ENCODE measurements around the gene OR10A3.

Gene OR10A3

DNA sequence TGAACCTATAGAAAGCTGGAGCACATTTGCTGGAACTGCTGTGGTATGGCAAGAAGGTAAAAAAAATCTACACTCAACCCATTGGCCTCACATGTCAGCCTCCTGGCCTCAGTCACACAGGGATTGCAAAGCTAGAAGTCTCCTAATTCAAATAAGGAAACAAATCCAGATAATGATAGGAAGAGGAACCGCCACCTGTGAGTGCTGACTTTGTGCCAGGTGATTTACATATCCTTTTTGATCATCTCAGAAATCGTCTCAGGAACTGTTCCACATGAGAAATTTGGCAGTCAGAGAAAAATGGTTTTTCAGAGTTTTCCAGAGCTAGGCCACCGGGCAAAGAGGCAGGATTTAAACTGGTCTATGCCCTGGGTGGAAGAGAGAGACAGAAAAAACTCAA, 22.8 kb upstream of the OR10A3 start:
- no peak overlapping the region for H3K27ac ChIP-seq (ENCODE audit: low read length, poor library complexity, severe bottlenecking)
- no peak overlapping the region for H2AFZ ChIP-seq (ENCODE audit: low read depth, low read length)
- H3K18ac ChIP-seq (ENCODE audit: low read depth in 1 of 2, low read length in 2 of 2): no peak overlapping the region
- H3K14ac ChIP-seq (ENCODE audit: low read length in 2 of 2): no peak overlapping the region
- no peak for DNase-seq
- peaks cover 3% of the 10 kb centered on the region for H3K4me1 ChIP-seq (ENCODE audit: control insufficient read depth, insufficient read depth, low read depth, low read length)
- WGBS: 94% methylated on average over 3 of the region's 3 CpGs
- H4K8ac ChIP-seq (ENCODE audit: low read length): no peak overlapping the region
- H2AK5ac ChIP-seq (ENCODE audit: low read length, severe bottlenecking): no peak overlapping the region
- no peak overlapping the region for H2BK120ac ChIP-seq (ENCODE audit: low read depth, low read length)
- no peaks in the 10 kb centered on the region for H3K79me1 ChIP-seq (replicated peaks; ENCODE audit: low read length, poor library complexity, severe bottlenecking)
- no peak overlapping the region for H3K23ac ChIP-seq (ENCODE audit: low read length in 2 of 2)
- no peak overlapping the region for H4K91ac ChIP-seq (ENCODE audit: low read length)
- H2BK12ac ChIP-seq (ENCODE audit: low read length in 2 of 2): no peak overlapping the region
- H3K4ac ChIP-seq (ENCODE audit: low read depth in 1 of 2, low read length in 2 of 2): no peak overlapping the region
- peak overlapping the region; percentile 82 for H3K9ac ChIP-seq (ENCODE audit: low read length)
- H3K4me2 ChIP-seq (ENCODE audit: low read length, poor library complexity, severe bottlenecking): no peak overlapping the region
- peaks cover 0 to 5% of the 10 kb centered on the region in 2 experiments for H3K27me3 ChIP-seq (ENCODE audit: control insufficient read depth in 1 of 2, insufficient read depth in 1 of 2, low read length in 2 of 2)
- no peak overlapping the region for H3K4me3 ChIP-seq (ENCODE audit: insufficient read depth in 1 of 2, low read depth in 1 of 2, low read length in 2 of 2)
- H3K9me3 ChIP-seq (ENCODE audit: control insufficient read depth, low read length): no peaks in the 10 kb centered on the region
- H3K36me3 ChIP-seq (ENCODE audit: control insufficient read depth in 1 of 2, insufficient read depth in 2 of 2, low read depth in 1 of 2, low read length in 2 of 2): no peaks in the 10 kb centered on the region
- no peak overlapping the region for H2BK5ac ChIP-seq (ENCODE audit: low read depth, low read length, poor library complexity, severe bottlenecking)
- H2BK15ac ChIP-seq (ENCODE audit: low read depth, poor library complexity, severe bottlenecking): no peak overlapping the region

DNA sequence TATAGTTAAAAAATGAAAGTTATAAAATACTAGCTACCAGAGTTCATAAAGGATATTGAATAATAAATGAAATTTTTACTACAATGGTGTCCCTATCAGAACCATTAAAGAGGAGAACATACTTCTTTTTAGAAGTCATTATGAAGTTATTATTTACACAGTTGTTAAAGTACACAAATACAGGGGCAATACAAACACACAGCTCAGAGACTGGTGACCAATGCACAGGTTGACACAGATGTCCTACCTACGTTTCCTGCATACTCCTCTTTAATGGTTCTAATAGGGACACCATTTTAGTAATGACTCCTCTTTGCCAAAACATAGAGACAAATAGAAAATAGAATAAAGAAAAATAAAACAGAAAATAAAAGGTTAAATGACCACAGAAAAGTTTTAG, 13.7 kb upstream of the OR10A3 start:
- no peak overlapping the region for H4K8ac ChIP-seq (ENCODE audit: low read length)
- H4K91ac ChIP-seq (ENCODE audit: low read length): no peak overlapping the region
- no peak overlapping the region for H3K4me3 ChIP-seq (ENCODE audit: insufficient read depth in 1 of 2, low read depth in 1 of 2, low read length in 2 of 2)
- H2BK12ac ChIP-seq (ENCODE audit: low read length in 2 of 2): no peak overlapping the region
- H3K27me3 ChIP-seq (ENCODE audit: control insufficient read depth in 1 of 2, insufficient read depth in 1 of 2, low read length in 2 of 2): no peaks in the 10 kb centered on the region
- no peaks in the 10 kb centered on the region for H3K4me1 ChIP-seq (ENCODE audit: control insufficient read depth, insufficient read depth, low read depth, low read length)
- whole genome bisulfite sequencing: no CpG with 5 or more reads among the region's 1 CpG
- no peak for DNase-seq
- H2BK5ac ChIP-seq (ENCODE audit: low read depth, low read length, poor library complexity, severe bottlenecking): no peak overlapping the region
- H2AFZ ChIP-seq (ENCODE audit: low read depth, low read length): no peak overlapping the region
- H3K4ac ChIP-seq (ENCODE audit: low read depth in 1 of 2, low read length in 2 of 2): no peak overlapping the region
- no peak overlapping the region for H2AK5ac ChIP-seq (ENCODE audit: low read length, severe bottlenecking)
- no peak overlapping the region for H3K9ac ChIP-seq (ENCODE audit: low read length)
- H3K9me3 ChIP-seq (ENCODE audit: control insufficient read depth, low read length): no peaks in the 10 kb centered on the region
- no peaks in the 10 kb centered on the region for H3K79me1 ChIP-seq (replicated peaks; ENCODE audit: low read length, poor library complexity, severe bottlenecking)
- H3K23ac ChIP-seq (ENCODE audit: low read length in 2 of 2): no peak overlapping the region
- no peak overlapping the region for H3K27ac ChIP-seq (ENCODE audit: low read length, poor library complexity, severe bottlenecking)
- no peak overlapping the region for H2BK15ac ChIP-seq (ENCODE audit: low read depth, poor library complexity, severe bottlenecking)
- no peaks in the 10 kb centered on the region for H3K36me3 ChIP-seq (ENCODE audit: control insufficient read depth in 1 of 2, insufficient read depth in 2 of 2, low read depth in 1 of 2, low read length in 2 of 2)
- no peak overlapping the region for H3K18ac ChIP-seq (ENCODE audit: low read depth in 1 of 2, low read length in 2 of 2)
- no peak overlapping the region for H3K14ac ChIP-seq (ENCODE audit: low read length in 2 of 2)
- H3K4me2 ChIP-seq (ENCODE audit: low read length, poor library complexity, severe bottlenecking): no peak overlapping the region
- no peak overlapping the region for H2BK120ac ChIP-seq (ENCODE audit: low read depth, low read length)

GRCh38 chr11:7949934-7950333, 8.4 kb upstream of the OR10A3 start:
- Histone ChIP-seq H3K36me3 (ENCODE audit: control insufficient read depth in 1 of 2, insufficient read depth in 2 of 2, low read depth in 1 of 2, low read length in 2 of 2) (no peaks in the 10 kb centered on the region), H3K14ac (ENCODE audit: low read length in 2 of 2) (no peak overlapping the region), H4K91ac (ENCODE audit: low read length) (no peak overlapping the region), H4K8ac (ENCODE audit: low read length) (no peak overlapping the region), H2AK5ac (ENCODE audit: low read length, severe bottlenecking) (no peak overlapping the region), H3K79me1 (replicated peaks; ENCODE audit: low read length, poor library complexity, severe bottlenecking) (no peaks in the 10 kb centered on the region), H3K23ac (ENCODE audit: low read length in 2 of 2) (no peak overlapping the region), H3K18ac (ENCODE audit: low read depth in 1 of 2, low read length in 2 of 2) (no peak overlapping the region), H2BK5ac (ENCODE audit: low read depth, low read length, poor library complexity, severe bottlenecking) (no peak overlapping the region), H3K9me3 (ENCODE audit: control insufficient read depth, low read length) (peaks cover 4% of the 10 kb centered on the region), H3K4me2 (ENCODE audit: low read length, poor library complexity, severe bottlenecking) (no peak overlapping the region), H3K9ac (ENCODE audit: low read length) (no peak overlapping the region), H3K4me1 (ENCODE audit: control insufficient read depth, insufficient read depth, low read depth, low read length) (no peaks in the 10 kb centered on the region), H2BK120ac (ENCODE audit: low read depth, low read length) (no peak overlapping the region), H3K27me3 (ENCODE audit: control insufficient read depth in 1 of 2, insufficient read depth in 1 of 2, low read length in 2 of 2) (peaks cover 8 to 14% of the 10 kb centered on the region in 2 experiments), H3K27ac (ENCODE audit: low read length, poor library complexity, severe bottlenecking) (no peak overlapping the region), H2AFZ (ENCODE audit: low read depth, low read length) (no peak overlapping the region), H2BK15ac (ENCODE audit: low read depth, poor library complexity, severe bottlenecking) (no peak overlapping the region), H3K4ac (ENCODE audit: low read depth in 1 of 2, low read length in 2 of 2) (no peak overlapping the region), H3K4me3 (ENCODE audit: insufficient read depth in 1 of 2, low read depth in 1 of 2, low read length in 2 of 2) (no peak overlapping the region), H2BK12ac (ENCODE audit: low read length in 2 of 2) (no peak overlapping the region)
- no CpG with 5 or more reads among the region's 1 CpG for WGBS
- no peak for DNase-seq

GRCh38 chr11:7944123-7944522, 2.6 kb upstream of the OR10A3 start:
- Histone ChIP-seq H3K27me3 (ENCODE audit: control insufficient read depth in 1 of 2, insufficient read depth in 1 of 2, low read length in 2 of 2) (peaks cover 8 to 18% of the 10 kb centered on the region in 2 experiments), H2BK12ac (ENCODE audit: low read length in 2 of 2) (no peak overlapping the region), H4K91ac (ENCODE audit: low read length) (no peak overlapping the region), H3K14ac (ENCODE audit: low read length in 2 of 2) (no peak overlapping the region), H4K8ac (ENCODE audit: low read length) (no peak overlapping the region), H2BK120ac (ENCODE audit: low read depth, low read length) (no peak overlapping the region), H2AK5ac (ENCODE audit: low read length, severe bottlenecking) (no peak overlapping the region), H3K9me3 (ENCODE audit: control insufficient read depth, low read length) (peaks cover 25% of the 10 kb centered on the region), H2BK5ac (ENCODE audit: low read depth, low read length, poor library complexity, severe bottlenecking) (no peak overlapping the region), H3K4me2 (ENCODE audit: low read length, poor library complexity, severe bottlenecking) (no peak overlapping the region), H3K27ac (ENCODE audit: low read length, poor library complexity, severe bottlenecking) (no peak overlapping the region), H3K4me1 (ENCODE audit: control insufficient read depth, insufficient read depth, low read depth, low read length) (no peaks in the 10 kb centered on the region), H2AFZ (ENCODE audit: low read depth, low read length) (no peak overlapping the region), H3K4me3 (ENCODE audit: insufficient read depth in 1 of 2, low read depth in 1 of 2, low read length in 2 of 2) (peak overlapping the region in 1 of 2 experiments; percentile 10), H2BK15ac (ENCODE audit: low read depth, poor library complexity, severe bottlenecking) (no peak overlapping the region), H3K23ac (ENCODE audit: low read length in 2 of 2) (no peak overlapping the region), H3K36me3 (ENCODE audit: control insufficient read depth in 1 of 2, insufficient read depth in 2 of 2, low read depth in 1 of 2, low read length in 2 of 2) (no peaks in the 10 kb centered on the region), H3K79me1 (replicated peaks; ENCODE audit: low read length, poor library complexity, severe bottlenecking) (no peaks in the 10 kb centered on the region), H3K4ac (ENCODE audit: low read depth in 1 of 2, low read length in 2 of 2) (no peak overlapping the region), H3K18ac (ENCODE audit: low read depth in 1 of 2, low read length in 2 of 2) (no peak overlapping the region), H3K9ac (ENCODE audit: low read length) (no peak overlapping the region)
- no peak for DNase-seq
- WGBS: 100% methylated on average over 1 of the region's 2 CpGs
